PC-3 (cell line): ENCODE measurements around the gene DIP2C.

Source experiments
- EZH2phosphoT487 ChIP-seq: fragments of 300-600 bp; sonication (generic); IDR thresholded peaks from 2 replicates; pipeline ENCODE4 v1.6.1; 2018; ENCODE audit warnings: mild to moderate bottlenecking, antibody characterized with exemption, low read length, borderline replicate concordance
- TF ChIP-seq, protein P1 (sequence below): fragments of 300-600 bp; sonication (generic); conservative IDR thresholded peaks from 2 replicates; pipeline ENCODE4 v1.5.1; 2017; ENCODE audit warnings: antibody characterized with exemption, low read depth, mild to moderate bottlenecking, low read length

DNA sequence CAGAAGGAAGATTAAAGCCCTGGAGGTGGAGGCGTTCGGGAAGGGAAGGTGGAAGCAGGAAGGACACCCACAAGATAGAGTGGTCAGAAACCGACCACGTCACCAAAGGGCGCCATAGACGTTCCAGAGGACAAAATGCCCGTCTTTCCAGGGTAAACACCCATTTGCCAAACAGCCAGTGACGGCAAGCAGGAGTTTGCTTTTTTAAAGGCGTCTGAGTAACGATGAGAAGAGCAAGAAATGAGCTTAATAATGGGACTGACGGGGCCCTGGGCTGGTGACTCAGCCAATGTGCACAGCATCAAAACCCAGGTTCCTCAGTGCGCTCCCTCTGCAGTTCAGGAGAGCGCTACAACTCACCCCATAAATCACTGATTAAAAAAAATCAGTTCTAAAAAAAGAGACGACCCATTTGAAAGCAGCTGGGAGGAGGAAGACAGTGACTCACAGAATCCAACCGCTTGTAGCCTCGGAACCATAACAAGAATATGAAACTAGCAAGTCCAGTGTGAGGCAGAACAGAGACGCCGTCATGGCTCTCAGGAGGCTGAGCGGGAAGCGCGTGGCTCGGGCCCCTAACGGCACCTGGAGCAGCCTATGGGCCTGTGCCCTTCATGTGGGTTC is 5.9 kb downstream of the DIP2C start:
- TF ChIP-seq, protein P1, sequence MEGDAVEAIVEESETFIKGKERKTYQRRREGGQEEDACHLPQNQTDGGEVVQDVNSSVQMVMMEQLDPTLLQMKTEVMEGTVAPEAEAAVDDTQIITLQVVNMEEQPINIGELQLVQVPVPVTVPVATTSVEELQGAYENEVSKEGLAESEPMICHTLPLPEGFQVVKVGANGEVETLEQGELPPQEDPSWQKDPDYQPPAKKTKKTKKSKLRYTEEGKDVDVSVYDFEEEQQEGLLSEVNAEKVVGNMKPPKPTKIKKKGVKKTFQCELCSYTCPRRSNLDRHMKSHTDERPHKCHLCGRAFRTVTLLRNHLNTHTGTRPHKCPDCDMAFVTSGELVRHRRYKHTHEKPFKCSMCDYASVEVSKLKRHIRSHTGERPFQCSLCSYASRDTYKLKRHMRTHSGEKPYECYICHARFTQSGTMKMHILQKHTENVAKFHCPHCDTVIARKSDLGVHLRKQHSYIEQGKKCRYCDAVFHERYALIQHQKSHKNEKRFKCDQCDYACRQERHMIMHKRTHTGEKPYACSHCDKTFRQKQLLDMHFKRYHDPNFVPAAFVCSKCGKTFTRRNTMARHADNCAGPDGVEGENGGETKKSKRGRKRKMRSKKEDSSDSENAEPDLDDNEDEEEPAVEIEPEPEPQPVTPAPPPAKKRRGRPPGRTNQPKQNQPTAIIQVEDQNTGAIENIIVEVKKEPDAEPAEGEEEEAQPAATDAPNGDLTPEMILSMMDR = peak; percentile 27
- no peak for TF ChIP-seq EZH2phosphoT487
